GM23338 (cell line): ENCODE results near the gene APBB1IP. TPM values are rescaled to one million over a fixed set of nuclear protein-coding genes. Genes with fewer than 3 reads are reported as not detected.

Experiments used
- ATAC-seq: fragments of 200-7000 bp; cut with Tn5 transposase; 3 replicates; pipeline ENCODE4 v1.9.1; 2020
- DNase-seq: peaks from one replicate; pipeline ENCODE4 v3.0.0-alpha.2; 2015; ENCODE audit warnings: low spot score
- H2AFZ ChIP-seq: fragments of 200-600 bp; sonication (generic); 2 replicates; pipeline ENCODE4 v1.8.0; 2016; ENCODE audit warnings: antibody characterized with exemption, mild to moderate bottlenecking, moderate library complexity
- H3F3A ChIP-seq: fragments of 200-600 bp; sonication (generic); replicated peaks from 2 replicates; pipeline ENCODE4 v1.8.0; 2017; ENCODE audit warnings: antibody characterized with exemption, mixed run types, low read depth
- H3K27ac ChIP-seq: fragments of 200-600 bp; sonication (generic); 2 replicates; pipeline ENCODE4 v1.6.1; 2016; ENCODE audit warnings: low read depth
- H3K27me3 ChIP-seq: fragments of 200-600 bp; sonication (generic); 2 replicates; pipeline ENCODE4 v1.8.0; 2016; ENCODE audit warnings: mild to moderate bottlenecking, mixed run types, moderate library complexity; ENCODE audit not compliant: insufficient read depth
- H3K36me3 ChIP-seq: fragments of 200-600 bp; sonication (generic); 2 replicates; pipeline ENCODE4 v1.8.0; 2016; ENCODE audit warnings: mild to moderate bottlenecking; ENCODE audit not compliant: insufficient read depth
- H3K4me1 ChIP-seq: fragments of 200-600 bp; sonication (generic); 2 replicates; pipeline ENCODE4 v1.8.0; 2016; ENCODE audit warnings: mild to moderate bottlenecking, moderate library complexity; ENCODE audit not compliant: insufficient read depth
- H3K4me2 ChIP-seq: fragments of 200-600 bp; sonication (generic); 2 replicates; pipeline ENCODE4 v1.7.1; 2017; ENCODE audit warnings: mixed run types
- H3K4me3 ChIP-seq: fragments of 200-600 bp; sonication (generic); 2 replicates; pipeline ENCODE4 v1.6.1; 2016; ENCODE audit warnings: mixed run types
- H3K79me2 ChIP-seq: fragments of 200-600 bp; sonication (generic); replicated peaks from 2 replicates; pipeline ENCODE4 v1.8.0; 2017; ENCODE audit warnings: mild to moderate bottlenecking; ENCODE audit not compliant: insufficient read depth
- H3K9me2 ChIP-seq: fragments of 200-600 bp; sonication (generic); 2 replicates; pipeline ENCODE4 v1.8.0; 2017; ENCODE audit not compliant: insufficient read depth
- H4K20me1 ChIP-seq: fragments of 200-600 bp; sonication (generic); replicated peaks from 2 replicates; pipeline ENCODE4 v1.8.0; 2017; ENCODE audit warnings: mild to moderate bottlenecking; ENCODE audit not compliant: insufficient read depth
- H3K27ac Mint-ChIP-seq: 2 replicates; pipeline ENCODE4 v1.8.0; 2020; ENCODE audit warnings: inconsistent platforms, mild to moderate bottlenecking, moderate library complexity, mixed read lengths
- H3K27me3 Mint-ChIP-seq: 3 replicates; pipeline ENCODE4 v1.8.0; 2022; ENCODE audit warnings: low read depth, mild to moderate bottlenecking, moderate library complexity, mixed read lengths, inconsistent platforms; ENCODE audit not compliant: insufficient read depth, poor library complexity
- H3K36me3 Mint-ChIP-seq: 3 replicates; pipeline ENCODE4 v1.8.0; 2021; ENCODE audit warnings: low read depth, mild to moderate bottlenecking, inconsistent platforms, moderate library complexity, mixed read lengths
- H3K4me1 Mint-ChIP-seq: 3 replicates; pipeline ENCODE4 v1.8.0; 2020; ENCODE audit warnings: mild to moderate bottlenecking, inconsistent platforms, mixed read lengths
- H3K4me3 Mint-ChIP-seq: 3 replicates; pipeline ENCODE4 v1.8.0; 2021; ENCODE audit warnings: moderate library complexity, mild to moderate bottlenecking, inconsistent platforms, mixed read lengths
- H3K9me3 Mint-ChIP-seq: 3 replicates; pipeline ENCODE4 v1.8.0; 2020; ENCODE audit warnings: moderate library complexity, mild to moderate bottlenecking, inconsistent platforms, mixed read lengths
- CREB1 ChIP-seq: fragments of 250-450 bp; sonication (Bioruptor Pico); IDR thresholded peaks from 2 replicates; pipeline ENCODE4 v1.5.0; 2020; ENCODE audit warnings: low read depth, mild to moderate bottlenecking, moderate library complexity
- EZH2 ChIP-seq: fragments of 200-600 bp; sonication (generic); IDR thresholded peaks from one replicate; pipeline ENCODE4 v1.8.0; 2017; ENCODE audit warnings: antibody characterized with exemption, mild to moderate bottlenecking, low read depth; ENCODE audit not compliant: unreplicated experiment
- EZH2phosphoT487 ChIP-seq: fragments of 200-600 bp; sonication (generic); IDR thresholded peaks from one replicate; pipeline ENCODE4 v1.8.1; 2018; ENCODE audit warnings: antibody characterized with exemption; ENCODE audit not compliant: unreplicated experiment
- JUNB ChIP-seq: IDR thresholded peaks from one replicate; pipeline ENCODE4 v1.6.1; 2016; ENCODE audit warnings: antibody characterized with exemption; ENCODE audit not compliant: unreplicated experiment
- NANOG ChIP-seq: IDR thresholded peaks from 2 replicates; pipeline ENCODE4 v1.6.1; 2016; ENCODE audit warnings: antibody characterized with exemption, borderline replicate concordance
- POLR2AphosphoS5 ChIP-seq: IDR thresholded peaks from 2 replicates; pipeline ENCODE4 v1.6.1; 2016; ENCODE audit warnings: antibody characterized with exemption, low read depth
- STAT1 ChIP-seq: IDR thresholded peaks from one replicate; pipeline ENCODE4 v1.6.1; 2016; ENCODE audit warnings: antibody characterized with exemption; ENCODE audit not compliant: unreplicated experiment
- ZNF114 ChIP-seq: fragments of 250-450 bp; sonication (Bioruptor Pico); IDR thresholded peaks from 2 replicates; pipeline ENCODE4 v1.5.0; 2020; ENCODE audit warnings: mild to moderate bottlenecking, moderate library complexity
- ZNF331 ChIP-seq: fragments of 250-450 bp; sonication (Bioruptor Pico); IDR thresholded peaks from 2 replicates; pipeline ENCODE4 v1.5.0; 2020; ENCODE audit warnings: low read depth, mild to moderate bottlenecking, moderate library complexity
- polyA plus RNA-seq: library from polyadenylated mRNA; unstranded; fragments of >200 nt; fragmentation: Nextera tagmentation; extraction: Ambion mirVana; gene quantifications from 2 replicates; pipeline ENCODE4 v1.2.1, GENCODE V29; 2016
- total RNA-seq: library from RNA; depleted of rRNA; stranded (reverse); fragments of >200 nt; shearing (Covaris generic); gene quantifications from 2 replicates; pipeline ENCODE4 v1.2.3, GENCODE V29; 2014
- TF ChIP-seq, protein P1 (sequence below): IDR thresholded peaks from 2 replicates; pipeline ENCODE4 v1.6.1; 2016; ENCODE audit warnings: antibody characterized with exemption
- TF ChIP-seq, protein P2 (sequence below), 2 experiments: fragments of 200-600 bp in 1 of 2; sonication (generic) in 1 of 2; conservative IDR thresholded peaks; 2 replicates each; pipeline versions ENCODE4 v1.5.1 to v1.6.1; 2016 to 2017; ENCODE audit warnings: antibody characterized with exemption in 2 of 2, low read depth in 2 of 2, mild to moderate bottlenecking in 2 of 2, moderate library complexity in 1 of 2
- TF ChIP-seq, protein P3 (sequence below): IDR thresholded peaks from one replicate; pipeline ENCODE4 v1.6.1; 2018; ENCODE audit warnings: antibody characterized with exemption; ENCODE audit not compliant: unreplicated experiment

The APBB1IP gene
- total and polyA plus RNA-seq, 2 experiments from 2014 or later, result 0.14 to 0.16 TPM

DNA sequence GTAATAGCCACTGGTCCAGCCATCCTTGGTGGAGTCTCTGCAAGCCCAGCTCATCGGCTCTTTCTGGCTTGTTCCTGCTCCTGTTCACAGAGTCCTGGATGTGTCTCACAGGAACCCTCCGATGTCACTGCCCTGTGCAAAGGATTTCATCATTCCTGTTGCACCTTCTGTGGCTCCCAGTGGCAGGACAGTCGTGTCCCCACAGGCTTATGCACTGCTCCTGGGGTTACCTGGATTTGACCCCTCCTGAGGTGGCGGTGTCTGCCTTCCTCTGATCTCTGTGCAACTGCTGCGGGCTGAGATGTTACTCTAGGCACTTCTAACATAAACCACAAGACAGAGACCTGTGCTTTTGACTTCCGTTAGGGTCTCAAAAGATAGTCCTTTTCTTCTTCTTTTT is 30.6 kb downstream of the APBB1IP start (continued):
- TF ChIP-seq CREB1 (CRISPR knock-in tag) (no peak), POLR2AphosphoS5 (no peak), JUNB (no peak), NANOG (no peak), ZNF114 (no peak)
- TF ChIP-seq, protein P1, sequence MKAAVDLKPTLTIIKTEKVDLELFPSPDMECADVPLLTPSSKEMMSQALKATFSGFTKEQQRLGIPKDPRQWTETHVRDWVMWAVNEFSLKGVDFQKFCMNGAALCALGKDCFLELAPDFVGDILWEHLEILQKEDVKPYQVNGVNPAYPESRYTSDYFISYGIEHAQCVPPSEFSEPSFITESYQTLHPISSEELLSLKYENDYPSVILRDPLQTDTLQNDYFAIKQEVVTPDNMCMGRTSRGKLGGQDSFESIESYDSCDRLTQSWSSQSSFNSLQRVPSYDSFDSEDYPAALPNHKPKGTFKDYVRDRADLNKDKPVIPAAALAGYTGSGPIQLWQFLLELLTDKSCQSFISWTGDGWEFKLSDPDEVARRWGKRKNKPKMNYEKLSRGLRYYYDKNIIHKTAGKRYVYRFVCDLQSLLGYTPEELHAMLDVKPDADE, result no peak

DNA sequence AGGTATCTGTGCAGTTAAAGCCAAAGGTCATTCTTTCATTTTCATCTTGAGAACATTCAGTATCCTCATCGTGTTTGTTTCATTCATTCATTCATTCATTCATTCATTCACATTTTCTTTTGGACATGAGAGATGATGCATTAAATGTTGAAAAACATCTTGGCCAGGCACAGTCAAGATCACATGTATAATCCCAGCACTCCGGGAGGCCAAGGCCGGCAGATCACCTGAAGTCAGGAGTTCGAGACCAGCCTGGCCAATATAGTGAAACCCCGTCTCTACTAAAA is 34.3 kb downstream of the APBB1IP start:
- no peak for ATAC-seq
- peaks cover 5% of the 10 kb centered on the region; the same call in 2 of the 3 replicates for H3K4me1 Mint-ChIP-seq
- no peak for DNase-seq
- Histone ChIP-seq H3F3A (no peaks in the 10 kb centered on the region), H4K20me1 (no peaks in the 10 kb centered on the region), H3K4me1 (no peaks in the 10 kb centered on the region; the same call in 1 of the 2 replicates), H3K79me2 (no peaks in the 10 kb centered on the region), H3K9me2 (no peaks in the 10 kb centered on the region), H3K36me3 (no peaks in the 10 kb centered on the region), H2AFZ (no peak overlapping the region), H3K4me3 (no peak overlapping the region), H3K27ac (no peak overlapping the region), H3K4me2 (no peak overlapping the region), H3K27me3 (no peaks in the 10 kb centered on the region)
- H3K36me3 Mint-ChIP-seq, result no peaks in the 10 kb centered on the region
- H3K9me3 Mint-ChIP-seq, result no peaks in the 10 kb centered on the region; the same call in 2 of the 3 replicates
- no peak overlapping the region for H3K4me3 Mint-ChIP-seq
- peaks cover 2% of the 10 kb centered on the region for H3K27me3 Mint-ChIP-seq
- H3K27ac Mint-ChIP-seq, result no peak overlapping the region
- TF ChIP-seq, protein P1, result no peak
- TF ChIP-seq STAT1 (no peak), CREB1 (CRISPR knock-in tag) (no peak), POLR2AphosphoS5 (no peak), NANOG (no peak), JUNB (no peak), EZH2 (no peak), ZNF331 (CRISPR knock-in tag) (no peak), ZNF114 (no peak), EZH2phosphoT487 (no peak)
- TF ChIP-seq, protein P2, sequence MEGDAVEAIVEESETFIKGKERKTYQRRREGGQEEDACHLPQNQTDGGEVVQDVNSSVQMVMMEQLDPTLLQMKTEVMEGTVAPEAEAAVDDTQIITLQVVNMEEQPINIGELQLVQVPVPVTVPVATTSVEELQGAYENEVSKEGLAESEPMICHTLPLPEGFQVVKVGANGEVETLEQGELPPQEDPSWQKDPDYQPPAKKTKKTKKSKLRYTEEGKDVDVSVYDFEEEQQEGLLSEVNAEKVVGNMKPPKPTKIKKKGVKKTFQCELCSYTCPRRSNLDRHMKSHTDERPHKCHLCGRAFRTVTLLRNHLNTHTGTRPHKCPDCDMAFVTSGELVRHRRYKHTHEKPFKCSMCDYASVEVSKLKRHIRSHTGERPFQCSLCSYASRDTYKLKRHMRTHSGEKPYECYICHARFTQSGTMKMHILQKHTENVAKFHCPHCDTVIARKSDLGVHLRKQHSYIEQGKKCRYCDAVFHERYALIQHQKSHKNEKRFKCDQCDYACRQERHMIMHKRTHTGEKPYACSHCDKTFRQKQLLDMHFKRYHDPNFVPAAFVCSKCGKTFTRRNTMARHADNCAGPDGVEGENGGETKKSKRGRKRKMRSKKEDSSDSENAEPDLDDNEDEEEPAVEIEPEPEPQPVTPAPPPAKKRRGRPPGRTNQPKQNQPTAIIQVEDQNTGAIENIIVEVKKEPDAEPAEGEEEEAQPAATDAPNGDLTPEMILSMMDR (conservative IDR thresholded peaks at IDR 0.05; ENCODE audit: low read depth in 2 of 2), result no peak
- TF ChIP-seq, protein P3, sequence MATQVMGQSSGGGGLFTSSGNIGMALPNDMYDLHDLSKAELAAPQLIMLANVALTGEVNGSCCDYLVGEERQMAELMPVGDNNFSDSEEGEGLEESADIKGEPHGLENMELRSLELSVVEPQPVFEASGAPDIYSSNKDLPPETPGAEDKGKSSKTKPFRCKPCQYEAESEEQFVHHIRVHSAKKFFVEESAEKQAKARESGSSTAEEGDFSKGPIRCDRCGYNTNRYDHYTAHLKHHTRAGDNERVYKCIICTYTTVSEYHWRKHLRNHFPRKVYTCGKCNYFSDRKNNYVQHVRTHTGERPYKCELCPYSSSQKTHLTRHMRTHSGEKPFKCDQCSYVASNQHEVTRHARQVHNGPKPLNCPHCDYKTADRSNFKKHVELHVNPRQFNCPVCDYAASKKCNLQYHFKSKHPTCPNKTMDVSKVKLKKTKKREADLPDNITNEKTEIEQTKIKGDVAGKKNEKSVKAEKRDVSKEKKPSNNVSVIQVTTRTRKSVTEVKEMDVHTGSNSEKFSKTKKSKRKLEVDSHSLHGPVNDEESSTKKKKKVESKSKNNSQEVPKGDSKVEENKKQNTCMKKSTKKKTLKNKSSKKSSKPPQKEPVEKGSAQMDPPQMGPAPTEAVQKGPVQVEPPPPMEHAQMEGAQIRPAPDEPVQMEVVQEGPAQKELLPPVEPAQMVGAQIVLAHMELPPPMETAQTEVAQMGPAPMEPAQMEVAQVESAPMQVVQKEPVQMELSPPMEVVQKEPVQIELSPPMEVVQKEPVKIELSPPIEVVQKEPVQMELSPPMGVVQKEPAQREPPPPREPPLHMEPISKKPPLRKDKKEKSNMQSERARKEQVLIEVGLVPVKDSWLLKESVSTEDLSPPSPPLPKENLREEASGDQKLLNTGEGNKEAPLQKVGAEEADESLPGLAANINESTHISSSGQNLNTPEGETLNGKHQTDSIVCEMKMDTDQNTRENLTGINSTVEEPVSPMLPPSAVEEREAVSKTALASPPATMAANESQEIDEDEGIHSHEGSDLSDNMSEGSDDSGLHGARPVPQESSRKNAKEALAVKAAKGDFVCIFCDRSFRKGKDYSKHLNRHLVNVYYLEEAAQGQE, result no peak
